ENCODE data around the gene ATRN. TPM values are rescaled to one million over a fixed set of nuclear protein-coding genes. Genes with fewer than 3 reads are reported as not detected.

Gene ATRN
- total RNA-seq, 1 donor from 2014 or later, result 45.9 TPM

GRCh38 chr20:3671986-3672546 is 201.2 kb downstream of the ATRN start:
- no peak for DNase-seq (ENCODE audit: low spot score)
- ATAC-seq, result no peak

GRCh38 chr20:3672547-3673171 is 201.8 kb downstream of the ATRN start:
- ATAC-seq, result no peak
- DNase-seq (ENCODE audit: low spot score), result no peak

- no peak for DNase-seq (ENCODE audit: low spot score)
These were observed 202.6 kb downstream of the ATRN start for GRCh38 chr20:3673221-3674070.

DNA sequence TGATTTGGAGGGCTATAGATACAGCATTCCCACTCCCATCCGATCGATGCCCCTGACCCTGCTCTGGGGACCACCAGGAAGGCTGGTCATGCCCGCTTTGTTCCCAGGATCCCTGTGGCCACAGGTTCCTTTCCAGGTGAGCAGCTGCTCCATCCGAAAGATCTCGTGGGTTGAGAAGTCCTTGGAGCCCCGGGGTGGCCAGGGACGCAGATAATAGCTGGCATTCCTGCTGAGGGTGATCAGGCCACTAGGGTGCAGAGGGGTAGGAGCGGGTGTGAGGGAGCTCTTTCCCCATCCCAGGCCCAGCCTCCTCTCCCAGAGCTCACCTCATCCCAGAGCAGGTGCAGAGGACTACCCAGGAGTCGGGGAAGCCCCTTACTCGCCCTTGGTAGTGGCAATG is 203.6 kb downstream of the ATRN start:
- DNase-seq (ENCODE audit: low spot score) (no peak), ATAC-seq (no peak)

More at GRCh38 chr20:3673221-3674070, 202.6 kb downstream of the ATRN start:
- ATAC-seq, result no peak

DNA sequence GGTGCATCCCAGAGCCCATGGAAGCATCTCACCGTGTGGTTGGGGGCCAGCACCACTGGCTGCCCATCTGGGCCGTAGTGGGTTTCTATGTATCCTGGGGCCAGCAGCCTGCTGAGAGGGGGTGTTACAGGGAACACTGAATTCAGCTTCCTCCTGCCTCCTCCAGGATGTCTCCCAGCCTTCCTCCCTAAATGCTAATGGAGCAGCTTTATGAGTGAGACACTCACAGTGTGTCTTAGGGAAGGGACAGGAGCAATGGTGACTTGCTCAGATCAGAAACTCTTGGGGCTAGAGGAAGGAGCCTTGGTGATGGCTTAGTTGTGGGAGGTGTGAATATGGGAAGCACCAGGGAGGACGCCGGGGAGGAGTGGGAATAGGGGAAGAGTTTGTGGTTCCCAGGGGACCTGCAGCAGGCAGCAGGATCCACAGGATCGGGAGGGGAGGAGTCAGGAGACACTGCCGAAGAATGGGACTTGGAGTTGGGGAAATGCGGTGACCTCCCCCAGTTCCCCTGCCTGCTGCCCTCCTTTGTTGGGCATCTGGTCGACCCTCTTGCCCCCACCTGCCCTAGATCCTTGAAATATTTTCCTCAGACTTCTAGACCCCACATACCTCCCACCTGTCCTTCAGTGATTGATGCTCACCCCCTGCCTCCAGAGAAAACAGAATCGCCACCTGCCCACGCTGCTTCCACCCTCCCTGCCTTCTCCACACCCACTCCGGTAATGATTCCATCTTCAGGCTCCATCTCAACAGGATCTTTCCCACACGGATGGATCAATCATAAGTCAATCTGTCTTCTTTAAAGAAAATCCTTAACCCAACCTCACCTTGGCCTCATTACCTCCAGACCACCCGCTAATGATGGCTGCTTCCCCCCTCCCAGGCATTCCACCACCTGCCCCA is 204.4 kb downstream of the ATRN start:
- no peak for ATAC-seq
- no peak for DNase-seq (ENCODE audit: low spot score)

DNA sequence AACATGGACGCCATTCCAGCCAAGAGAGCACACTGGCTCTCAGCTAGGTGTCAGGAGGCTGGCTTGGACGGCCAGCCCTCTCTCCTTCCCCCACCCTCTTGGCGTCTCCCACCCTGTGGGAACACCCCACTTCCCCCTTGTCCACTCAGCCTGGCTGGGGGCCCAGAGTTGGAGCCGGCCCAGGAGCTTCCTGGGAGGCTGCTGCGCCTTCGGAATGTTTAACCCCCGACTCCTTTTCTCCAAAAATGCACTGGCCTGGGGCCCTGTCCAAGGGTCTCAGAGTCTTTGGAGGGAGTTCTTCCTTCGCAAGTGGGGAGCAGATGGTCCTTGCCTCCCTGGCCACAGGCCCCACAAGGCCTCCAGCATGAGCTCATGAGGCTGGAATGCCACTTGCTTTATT is 206.9 kb downstream of the ATRN start:
- DNase-seq (ENCODE audit: low spot score) (no peak), ATAC-seq (no peak)

DNA sequence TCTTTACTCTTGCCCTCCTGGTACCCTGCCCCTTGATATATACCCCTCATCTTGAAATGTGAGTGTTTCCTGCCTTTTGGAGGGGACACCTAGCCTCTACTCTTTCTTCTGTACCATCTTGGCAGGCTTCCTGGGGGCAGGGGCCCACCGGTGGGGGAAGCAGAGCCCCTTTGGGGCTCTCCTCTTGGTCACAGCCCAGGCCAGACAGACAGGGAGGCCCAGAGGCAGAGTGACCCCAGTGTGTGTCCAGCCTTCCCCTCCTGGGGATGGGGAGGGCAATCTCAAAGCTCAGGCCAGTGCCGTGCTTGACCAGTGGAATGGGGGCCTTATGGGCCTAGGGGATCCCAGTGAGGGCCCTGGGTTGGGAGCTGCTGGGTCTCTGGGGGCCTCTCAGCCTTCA is 207.4 kb downstream of the ATRN start:
- ATAC-seq (no peak), DNase-seq (ENCODE audit: low spot score) (no peak)

- no peak for ATAC-seq
- DNase-seq (ENCODE audit: low spot score), result no peak
These were observed 208.3 kb downstream of the ATRN start for GRCh38 chr20:3678856-3679720.

DNA sequence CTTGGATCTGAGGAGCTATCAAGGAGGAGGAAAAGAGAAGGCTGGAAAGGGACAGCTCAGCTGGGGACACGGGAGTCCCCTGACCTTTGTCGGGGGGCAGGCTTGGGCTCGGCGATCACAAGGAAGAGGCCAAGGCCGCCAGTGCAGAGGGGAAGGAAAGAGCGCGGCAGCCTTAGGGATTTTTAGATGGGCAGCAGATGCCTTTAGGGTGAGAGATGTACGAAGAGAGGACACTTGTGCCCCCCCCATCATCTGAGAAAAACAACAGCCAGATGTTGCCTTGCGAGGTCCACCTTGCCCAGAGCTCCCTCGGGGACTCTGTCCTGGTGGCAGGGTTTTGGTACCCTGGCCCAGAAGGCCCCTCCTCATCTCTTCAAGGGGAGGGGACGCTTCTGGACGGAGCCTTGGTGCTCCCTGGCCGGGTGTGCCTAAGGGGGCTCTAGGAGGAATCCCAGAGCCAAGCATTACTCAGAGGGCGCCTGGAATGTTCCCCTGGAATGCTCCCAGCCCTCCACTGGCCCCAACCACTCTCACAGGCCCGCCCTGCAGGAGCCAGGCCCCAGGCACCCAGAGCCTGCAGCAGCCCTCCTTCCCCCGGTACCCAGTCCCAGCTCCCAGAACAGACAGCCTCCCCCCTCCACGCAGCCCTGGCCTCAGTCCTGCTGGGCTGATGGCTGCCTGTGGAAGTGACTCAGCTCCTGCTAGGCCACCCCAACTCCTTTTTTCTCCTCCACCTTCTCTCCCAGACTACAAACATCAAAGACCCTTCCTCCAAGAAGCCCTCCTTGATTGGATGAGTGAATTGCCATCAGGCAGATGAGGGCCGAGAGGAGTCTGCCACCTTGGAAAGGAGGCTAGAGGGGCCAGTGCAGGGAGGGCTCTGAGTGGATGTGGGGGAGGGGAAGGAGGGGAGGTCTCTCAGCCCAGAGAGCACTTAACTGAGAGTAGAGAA is 209.2 kb downstream of the ATRN start:
- DNase-seq (ENCODE audit: low spot score), result no peak
- no peak for ATAC-seq

DNA sequence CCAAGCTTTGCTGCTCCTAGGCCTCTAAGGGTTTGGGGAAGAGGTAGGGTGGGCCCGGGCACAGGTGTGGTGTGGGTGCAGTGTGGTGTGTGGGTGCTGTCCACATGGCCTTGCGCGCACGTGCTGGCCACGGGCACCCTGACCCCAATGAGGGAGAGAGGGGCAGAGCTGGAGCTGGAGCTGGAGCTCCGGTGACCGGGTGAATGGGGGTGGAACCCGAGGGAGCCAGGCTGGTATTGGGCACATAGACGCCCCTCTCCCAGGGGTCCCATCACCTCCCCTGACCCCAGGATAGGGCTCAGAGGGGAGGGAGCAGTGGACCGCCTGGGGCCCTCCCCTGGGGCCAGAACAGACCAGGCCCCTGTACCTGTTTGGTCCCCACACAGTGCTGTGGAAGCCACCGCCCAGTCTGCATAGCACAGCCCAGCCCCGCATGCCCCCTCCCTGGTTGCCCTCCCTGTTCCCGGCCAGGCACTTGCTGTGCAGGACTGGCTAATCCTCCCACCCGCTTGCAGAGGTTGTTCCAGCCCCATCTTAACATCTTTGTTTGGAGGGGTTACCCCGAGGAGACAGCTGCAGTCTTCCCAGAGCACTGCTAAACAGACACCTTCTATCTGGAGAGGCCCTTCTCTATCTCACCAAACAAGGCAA is 210.0 kb downstream of the ATRN start:
- no peak for DNase-seq (ENCODE audit: low spot score)
- ATAC-seq, result no peak

- DNase-seq (ENCODE audit: low spot score) (no peak), ATAC-seq (no peak)
These were observed 210.6 kb downstream of the ATRN start for GRCh38 chr20:3681352-3681930.

DNA sequence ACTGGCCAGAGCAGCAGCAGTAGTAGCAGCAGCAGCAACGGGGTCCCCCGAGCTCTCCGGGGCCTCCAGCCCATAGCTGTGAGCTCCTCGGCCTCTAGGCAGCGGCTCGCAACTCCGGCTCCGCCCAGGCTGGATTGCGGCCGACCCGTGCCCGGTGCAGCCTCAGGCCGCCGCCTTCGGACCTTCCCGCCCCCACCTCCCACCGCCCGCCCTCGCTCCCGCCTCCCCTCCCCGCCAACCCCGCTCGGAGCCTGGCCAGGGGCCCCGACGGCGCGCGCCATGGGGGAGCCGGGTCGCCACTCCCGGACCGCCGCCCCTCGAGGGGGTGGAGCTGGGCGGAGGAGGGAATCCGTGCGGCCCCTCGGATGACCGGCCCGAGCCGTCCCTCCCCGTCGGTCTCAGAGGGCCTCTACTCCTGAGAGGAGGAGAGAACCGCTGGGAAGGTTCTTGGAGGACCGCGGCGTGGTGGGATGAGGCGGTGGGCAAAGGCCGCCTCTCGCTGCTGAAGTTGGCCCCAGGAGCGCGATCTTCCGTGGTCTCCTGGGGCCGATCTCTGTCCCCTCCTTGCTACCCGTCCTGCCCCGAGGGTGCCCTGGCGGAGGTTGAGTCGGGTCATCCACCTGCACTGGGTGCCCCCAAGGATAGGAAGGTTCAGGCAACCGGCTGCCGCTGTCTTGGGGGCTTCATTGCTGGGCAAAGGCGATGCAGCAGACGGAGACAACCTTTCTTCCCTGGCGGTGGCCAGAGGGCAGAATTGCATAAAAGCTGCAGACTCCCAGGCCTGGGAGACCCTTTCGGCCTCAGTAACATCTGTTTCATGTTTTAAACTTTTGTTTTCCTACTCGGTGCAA is 211.3 kb downstream of the ATRN start, which contains the start of gene ADAM33:
Gene ADAM33, minus strand, starts transcription at position 80 of the 851 bp plus-strand sequence. Its CDS starts 6 bp downstream, at position 74.
- ATAC-seq (peak; percentile 60), DNase-seq (ENCODE audit: low spot score) (no peak)

DNA sequence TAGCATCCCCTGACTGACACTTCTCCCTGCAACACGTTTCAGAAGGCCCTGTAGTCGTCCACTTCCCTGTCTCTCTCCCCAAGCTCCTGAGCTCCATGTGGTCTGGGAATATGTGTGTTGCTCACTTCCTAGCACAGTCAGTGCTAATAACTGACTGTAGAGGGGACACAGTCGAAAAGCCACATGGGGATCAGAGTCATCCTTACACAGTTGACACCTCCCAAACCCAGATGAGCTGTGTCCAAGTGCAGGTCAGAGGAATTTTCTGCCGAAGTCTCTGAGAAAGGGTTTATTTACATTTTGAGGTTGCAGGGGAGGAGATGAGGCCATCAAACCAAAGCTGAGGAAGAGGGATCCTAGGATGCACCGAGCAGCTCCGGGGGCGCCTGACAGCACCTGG is 214.5 kb downstream of the ATRN start:
- DNase-seq (ENCODE audit: low spot score), result no peak
- ATAC-seq, result no peak

DNA sequence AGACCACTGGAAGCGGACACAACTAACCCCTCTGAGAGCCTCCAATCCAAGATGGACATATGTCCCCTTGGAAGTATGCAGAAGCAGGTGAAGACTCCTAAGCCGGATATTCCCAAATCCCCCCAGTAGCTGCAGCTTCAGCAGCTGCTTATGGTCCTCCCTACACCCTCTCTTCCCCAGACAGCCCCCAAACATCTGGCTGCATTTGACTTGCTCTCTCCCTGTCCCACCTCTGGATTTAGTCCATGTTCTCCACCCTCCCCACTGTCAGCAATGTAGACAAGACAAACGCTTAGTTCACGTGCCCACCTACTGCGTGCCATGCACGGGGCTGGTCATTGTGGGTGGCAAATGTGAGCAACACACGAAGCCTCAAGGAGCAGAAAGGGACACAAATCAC is 215.6 kb downstream of the ATRN start:
- no peak for DNase-seq (ENCODE audit: low spot score)

GRCh38 chr20:3686867-3687321 is 216.1 kb downstream of the ATRN start:
- peak; percentile 73 for ATAC-seq
- DNase-seq (ENCODE audit: low spot score), result no peak

More for the DNA sequence above, 215.6 kb downstream of the ATRN start:
- no peak for ATAC-seq

DNA sequence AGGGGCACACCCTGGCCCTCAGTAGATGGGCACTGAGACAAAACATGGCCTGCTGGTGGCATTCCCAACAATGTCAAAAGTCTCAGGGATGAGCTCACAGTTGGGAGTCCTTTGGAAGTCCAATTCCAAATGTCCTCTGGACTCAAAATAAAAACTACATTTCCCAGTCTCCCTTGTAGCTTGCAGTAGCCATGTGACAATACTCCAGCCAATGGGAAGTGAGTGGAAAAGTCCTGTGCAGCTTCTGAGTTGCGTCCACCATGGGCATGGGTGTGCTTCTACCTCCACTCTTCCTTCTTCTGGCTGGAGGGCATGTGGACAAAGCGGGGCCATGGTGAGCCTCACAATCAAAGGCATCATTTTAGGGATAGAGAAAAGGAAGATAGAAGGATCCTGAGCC is 216.8 kb downstream of the ATRN start:
- DNase-seq (ENCODE audit: low spot score) (no peak), ATAC-seq (peak; percentile 72)

- ATAC-seq (no peak), DNase-seq (ENCODE audit: low spot score) (no peak)
These were observed 219.2 kb downstream of the ATRN start for GRCh38 chr20:3689978-3690377.
